Body of pancreas (tissue), 4 donors: ENCODE measurements around the gene NLGN1.

Experiments used
- POLR2A ChIP-seq, 3 donors: fragments of 450-650 bp; IDR thresholded peaks; one replicate each; pipeline ENCODE4 v1.6.1; 2016; ENCODE audit warnings: antibody characterized with exemption in 3 of 3, mild to moderate bottlenecking in 2 of 3
- TF ChIP-seq, protein P1 (sequence below), 7 experiments: fragments of 450-650 bp in 4 of 7; fragments of 200-600 bp in 3 of 7; sonication (generic) in 3 of 7; IDR thresholded peaks; one replicate each; pipeline ENCODE4 v1.5.1; 2016 to 2019; ENCODE audit warnings: antibody characterized with exemption in 7 of 7

GRCh38 chr3:174278094-174278493, 880.5 kb downstream of the NLGN1 start:
- TF ChIP-seq, protein P1, sequence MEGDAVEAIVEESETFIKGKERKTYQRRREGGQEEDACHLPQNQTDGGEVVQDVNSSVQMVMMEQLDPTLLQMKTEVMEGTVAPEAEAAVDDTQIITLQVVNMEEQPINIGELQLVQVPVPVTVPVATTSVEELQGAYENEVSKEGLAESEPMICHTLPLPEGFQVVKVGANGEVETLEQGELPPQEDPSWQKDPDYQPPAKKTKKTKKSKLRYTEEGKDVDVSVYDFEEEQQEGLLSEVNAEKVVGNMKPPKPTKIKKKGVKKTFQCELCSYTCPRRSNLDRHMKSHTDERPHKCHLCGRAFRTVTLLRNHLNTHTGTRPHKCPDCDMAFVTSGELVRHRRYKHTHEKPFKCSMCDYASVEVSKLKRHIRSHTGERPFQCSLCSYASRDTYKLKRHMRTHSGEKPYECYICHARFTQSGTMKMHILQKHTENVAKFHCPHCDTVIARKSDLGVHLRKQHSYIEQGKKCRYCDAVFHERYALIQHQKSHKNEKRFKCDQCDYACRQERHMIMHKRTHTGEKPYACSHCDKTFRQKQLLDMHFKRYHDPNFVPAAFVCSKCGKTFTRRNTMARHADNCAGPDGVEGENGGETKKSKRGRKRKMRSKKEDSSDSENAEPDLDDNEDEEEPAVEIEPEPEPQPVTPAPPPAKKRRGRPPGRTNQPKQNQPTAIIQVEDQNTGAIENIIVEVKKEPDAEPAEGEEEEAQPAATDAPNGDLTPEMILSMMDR (IDR thresholded peaks at IDR 0.05), result no peak
- TF ChIP-seq POLR2A (IDR thresholded peaks at IDR 0.05), result no peak
